Fibroblast of pulmonary artery (primary cell): ENCODE measurements around the gene SHCBP1L.

Experiments
- DNase-seq: peaks from one replicate; pipeline ENCODE4 v3.0.0-alpha.2; 2010; ENCODE audit warnings: low read depth
- H3K4me3 ChIP-seq: replicated peaks from 2 replicates; pipeline ENCODE4 v1.5.1; 2011; ENCODE audit warnings: low read depth, mild to moderate bottlenecking, control low read depth, low read length, moderate library complexity
- CTCF ChIP-seq: IDR thresholded peaks from 2 replicates; pipeline ENCODE4 v1.5.1; 2011; ENCODE audit warnings: mild to moderate bottlenecking, control low read depth, low read length, inconsistent platforms; ENCODE audit errors: missing control alignments

SHCBP1L gene

GRCh38 chr1:182877842-182878241 is 75.1 kb downstream of the SHCBP1L start:
- TF ChIP-seq CTCF, result no peak
- no peak for DNase-seq

GRCh38 chr1:182877331-182877730 is 75.6 kb downstream of the SHCBP1L start:
- DNase-seq, result no peak
- TF ChIP-seq CTCF, result no peak
- H3K4me3 ChIP-seq, result no peak overlapping the region

More at GRCh38 chr1:182877842-182878241, 75.1 kb downstream of the SHCBP1L start:
- H3K4me3 ChIP-seq, result no peak overlapping the region

GRCh38 chr1:182875889-182876288 is 77.1 kb downstream of the SHCBP1L start:
- no peak for DNase-seq
- TF ChIP-seq CTCF, result no peak
- H3K4me3 ChIP-seq, result no peak overlapping the region

GRCh38 chr1:182872881-182873280 is 80.1 kb downstream of the SHCBP1L start:
- TF ChIP-seq CTCF, result no peak
- H3K4me3 ChIP-seq, result no peak overlapping the region
- DNase-seq, result no peak

- TF ChIP-seq CTCF, result no peak
These were observed 83.7 kb downstream of the SHCBP1L start for GRCh38 chr1:182869241-182869666.

GRCh38 chr1:182867861-182868260 is 85.1 kb downstream of the SHCBP1L start:
- no peak for TF ChIP-seq CTCF
- H3K4me3 ChIP-seq, result no peak overlapping the region

More at GRCh38 chr1:182869241-182869666, 83.7 kb downstream of the SHCBP1L start:
- DNase-seq, result no peak
- H3K4me3 ChIP-seq, result no peak overlapping the region

GRCh38 chr1:182863940-182864339 is 89.0 kb downstream of the SHCBP1L start:
- TF ChIP-seq CTCF, result no peak
- no peak for DNase-seq

More at GRCh38 chr1:182867861-182868260, 85.1 kb downstream of the SHCBP1L start:
- DNase-seq, result no peak

More at GRCh38 chr1:182863940-182864339, 89.0 kb downstream of the SHCBP1L start:
- no peak overlapping the region for H3K4me3 ChIP-seq
